Ureter (tissue), 1 donor: Measurements from ENCODE around the gene MAP4K5. TPM values are rescaled to one million over a fixed set of nuclear protein-coding genes. Genes with fewer than 3 reads are reported as not detected.

Experiments used
- total RNA-seq: library from RNA; stranded (reverse); gene quantifications from one replicate; pipeline ENCODE4 v1.2.4, GENCODE V29; 2023
- donor health status: DM: yes; HTN: yes; CAD: no.

Gene MAP4K5
- total RNA-seq, 1 donor from 2014 or later = 71.8 TPM

Other genes starting within 250 kb of the MAP4K5 start
- gene L2HGDH, start 220.3 kb downstream of the MAP4K5 start, total RNA-seq = 7.8 TPM
- gene DMAC2L, start 220.2 kb downstream of the MAP4K5 start, total RNA-seq = 31.0 TPM
- gene CDKL1, start 135.7 kb downstream of the MAP4K5 start, total RNA-seq = 34.3 TPM
- gene ATL1, start 27.6 kb upstream of the MAP4K5 start, total RNA-seq = 8.8 TPM
- 27.4 TPM for gene SAV1, start 135.7 kb upstream of the MAP4K5 start, total RNA-seq